ENCODE measurements around the gene TMEM183A.

The TMEM183A gene

DNA sequence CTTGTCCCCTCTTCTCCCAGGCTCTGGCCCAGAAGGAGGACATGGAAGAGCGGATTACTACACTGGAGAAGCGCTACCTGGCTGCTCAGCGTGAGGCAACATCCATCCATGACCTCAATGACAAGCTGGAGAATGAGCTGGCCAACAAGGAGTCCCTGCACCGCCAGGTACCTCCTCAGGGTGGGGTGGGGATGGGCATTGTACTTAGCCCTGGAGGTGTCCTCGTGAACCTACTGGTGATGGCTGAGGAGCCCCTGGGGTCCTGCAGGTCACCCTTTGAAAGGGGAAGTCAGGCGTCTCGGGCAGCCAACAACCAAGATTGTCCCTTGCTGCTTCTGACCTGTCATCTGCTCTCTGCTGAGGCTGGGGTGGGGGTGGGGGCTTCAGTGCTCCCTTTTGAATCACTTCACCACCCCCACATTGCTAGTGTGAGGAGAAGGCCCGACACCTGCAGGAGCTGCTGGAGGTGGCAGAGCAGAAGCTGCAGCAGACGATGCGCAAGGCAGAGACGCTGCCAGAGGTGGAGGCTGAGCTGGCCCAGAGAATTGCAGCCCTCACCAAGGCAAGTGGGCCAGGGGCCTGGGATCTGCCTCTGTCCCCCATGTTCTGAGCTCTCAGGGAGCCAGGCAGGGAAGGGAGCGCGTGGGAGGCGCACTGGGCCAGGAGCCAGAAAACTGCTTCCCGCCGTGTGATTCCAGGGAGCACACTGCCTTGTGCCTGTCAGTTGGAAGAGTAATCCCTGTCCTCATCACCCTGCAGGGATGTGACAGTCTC is 38.8 kb downstream of the TMEM183A start:
- DNase-seq (ENCODE audit: low spot score): no peak

DNA sequence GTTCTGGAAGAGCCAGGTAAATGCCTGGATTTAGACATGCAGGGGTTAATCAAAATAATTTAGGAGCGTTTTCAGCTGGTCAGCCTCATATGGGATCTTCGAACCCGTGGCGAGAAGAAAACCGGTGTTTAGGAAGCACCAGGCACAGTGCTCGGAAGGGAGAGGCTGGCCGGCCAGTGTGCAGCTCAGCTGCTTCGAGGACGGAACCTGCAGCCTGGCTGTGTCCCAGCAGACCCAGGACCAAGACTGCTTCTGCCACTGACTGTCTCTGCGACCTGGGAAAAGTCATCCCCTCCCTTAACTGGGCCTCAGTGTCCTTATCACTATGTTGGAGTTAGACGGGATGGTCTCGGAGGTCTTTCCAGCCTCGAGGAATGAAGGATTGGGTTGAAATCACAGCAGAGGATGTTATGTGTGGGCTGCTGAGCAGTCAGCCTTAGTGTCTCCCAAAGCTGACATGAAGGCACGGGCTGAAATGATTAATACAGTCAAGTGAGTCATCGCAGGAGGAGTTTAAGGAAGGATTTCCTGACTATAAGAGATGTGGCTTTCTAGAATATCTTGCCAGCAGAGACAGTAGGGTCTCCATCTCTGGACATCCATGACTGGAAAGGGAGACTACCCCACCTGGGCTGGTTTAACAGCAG is 39.9 kb downstream of the TMEM183A start:
- DNase-seq (ENCODE audit: low spot score): no peak

DNA sequence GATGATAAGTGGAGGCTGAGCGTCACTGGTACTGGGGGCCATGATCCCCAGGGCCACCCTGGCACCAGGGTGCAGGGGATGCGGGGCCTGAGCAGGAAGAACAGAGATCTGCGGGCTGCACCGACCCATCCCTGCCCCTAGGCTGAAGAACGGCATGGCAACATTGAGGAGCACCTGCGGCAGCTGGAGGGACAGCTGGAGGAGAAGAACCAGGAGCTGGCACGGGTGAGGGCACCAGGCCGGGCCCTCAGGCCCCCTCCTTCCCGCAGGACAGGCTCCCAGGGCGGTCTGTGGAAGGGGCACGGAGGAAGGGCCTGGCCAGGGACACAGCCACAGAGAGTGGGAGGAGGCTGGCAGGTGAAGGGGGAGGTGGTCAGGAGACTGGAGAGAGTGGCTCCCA is 40.9 kb downstream of the TMEM183A start:
- no peak for DNase-seq (ENCODE audit: low spot score)

DNA sequence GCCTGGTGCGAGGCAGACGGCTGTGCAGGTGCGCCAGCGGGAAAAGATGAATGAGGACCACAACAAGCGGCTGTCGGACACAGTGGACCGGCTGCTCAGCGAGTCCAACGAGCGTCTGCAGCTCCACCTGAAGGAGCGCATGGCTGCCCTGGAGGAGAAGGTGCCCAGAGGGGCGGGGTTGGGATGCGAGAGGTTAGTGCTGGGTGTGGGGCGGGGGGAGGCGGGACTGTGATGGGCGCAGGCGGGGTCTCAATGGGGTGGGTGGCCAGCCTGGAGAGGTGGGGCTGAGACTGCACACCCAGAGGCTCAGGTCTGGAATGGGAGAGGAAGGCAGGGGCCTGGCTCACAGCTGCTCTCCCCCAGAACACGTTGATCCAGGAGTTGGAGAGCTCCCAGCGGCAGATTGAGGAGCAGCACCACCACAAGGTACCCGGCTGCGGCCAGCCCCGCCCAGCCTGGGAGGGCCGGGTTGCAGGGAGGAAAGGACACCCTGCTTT is 41.4 kb downstream of the TMEM183A start:
- no peak for DNase-seq (ENCODE audit: low spot score)

DNA sequence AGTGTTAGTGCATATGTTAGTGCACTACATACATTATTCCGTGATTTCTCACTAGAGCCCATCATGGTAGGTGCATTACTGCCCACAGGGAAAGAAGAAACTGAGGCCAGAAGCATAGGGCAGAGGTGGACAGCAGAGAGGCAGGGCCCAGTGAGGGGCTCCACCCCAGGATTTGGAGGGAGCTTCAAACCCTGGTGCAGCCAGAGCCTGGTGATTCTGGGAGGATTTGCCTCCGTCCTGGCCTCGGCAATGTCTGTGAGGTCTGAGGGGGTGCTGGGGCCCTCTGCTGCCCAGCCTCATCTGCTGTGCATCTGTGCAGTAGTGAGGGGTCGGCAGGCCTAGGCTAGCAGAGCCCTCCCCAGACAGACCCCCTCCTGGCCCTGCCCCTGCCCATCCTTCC is 41.9 kb downstream of the TMEM183A start:
- DNase-seq (ENCODE audit: low spot score): no peak

DNA sequence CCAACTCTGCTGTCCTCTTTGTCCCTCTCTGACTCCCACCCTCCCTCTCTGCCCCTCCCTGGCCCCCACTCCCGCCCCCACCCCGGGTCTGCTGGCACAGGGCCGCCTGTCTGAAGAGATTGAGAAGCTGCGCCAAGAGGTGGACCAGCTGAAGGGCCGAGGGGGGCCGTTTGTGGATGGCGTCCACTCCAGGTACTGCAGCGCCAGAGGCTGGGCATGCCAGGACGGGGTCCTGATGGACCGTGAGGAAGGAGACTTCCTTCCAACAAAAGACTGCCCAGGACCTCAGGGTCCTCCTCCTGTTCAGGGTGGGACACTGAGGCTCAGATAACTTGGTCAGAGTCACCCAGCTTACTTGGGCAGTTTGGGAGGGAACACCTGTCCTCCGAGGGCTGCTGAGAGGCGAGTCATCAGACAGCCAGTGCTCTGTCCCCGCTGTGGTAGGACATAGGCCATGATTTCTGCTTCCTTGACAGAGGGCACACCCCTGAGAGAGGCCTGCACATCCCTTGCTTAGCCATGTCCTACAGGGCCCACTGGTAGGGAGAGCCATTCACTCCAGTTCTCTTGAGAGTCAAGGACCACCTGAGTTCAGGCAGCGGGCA is 42.5 kb downstream of the TMEM183A start:
- DNase-seq (ENCODE audit: low spot score): no peak

DNA sequence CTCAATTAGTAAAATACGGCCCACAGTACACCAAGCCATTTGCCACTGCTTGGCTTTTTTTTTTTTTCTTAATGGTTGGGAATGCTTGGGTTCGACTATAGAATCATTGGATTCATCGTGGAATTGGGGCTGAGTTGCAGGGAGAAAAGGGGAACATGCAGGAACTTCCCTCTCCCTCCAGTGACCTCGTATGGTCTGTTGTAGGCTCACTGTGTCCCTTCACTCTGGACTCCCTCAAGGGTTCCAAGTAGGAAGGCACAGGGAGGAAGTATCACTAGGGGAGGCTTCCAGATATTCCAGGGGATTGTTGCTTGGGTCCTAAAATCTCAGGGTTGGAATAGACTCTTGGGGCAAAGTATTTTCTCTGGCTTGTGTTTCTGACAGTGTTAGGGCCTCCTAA is 43.7 kb downstream of the TMEM183A start:
- no peak for DNase-seq (ENCODE audit: low spot score)

DNA sequence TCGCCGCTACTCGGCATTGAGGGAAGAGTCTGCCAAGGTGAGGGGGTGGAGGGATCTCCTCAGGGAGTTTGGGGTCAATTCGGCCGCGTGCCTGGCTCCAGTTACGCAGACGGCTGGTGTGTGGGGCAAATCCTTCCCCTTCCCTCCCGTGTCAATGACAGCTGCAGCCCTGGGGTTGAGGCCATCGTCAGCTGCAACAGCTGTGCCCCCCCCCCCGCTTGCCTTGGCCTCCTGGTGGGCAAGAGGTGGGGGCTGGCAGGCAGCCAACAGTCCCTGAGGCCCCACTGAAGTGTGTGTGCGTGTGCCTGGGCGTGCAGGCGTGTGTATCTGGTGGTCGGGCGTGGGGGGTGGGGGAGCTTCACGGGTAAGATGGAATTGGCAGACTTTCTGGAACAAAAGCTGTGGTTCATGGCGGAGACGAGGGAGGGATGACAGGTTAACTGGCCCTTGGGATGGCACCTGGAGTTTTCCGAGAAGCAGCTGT is 44.7 kb downstream of the TMEM183A start:
- no peak for DNase-seq (ENCODE audit: low spot score)

DNA sequence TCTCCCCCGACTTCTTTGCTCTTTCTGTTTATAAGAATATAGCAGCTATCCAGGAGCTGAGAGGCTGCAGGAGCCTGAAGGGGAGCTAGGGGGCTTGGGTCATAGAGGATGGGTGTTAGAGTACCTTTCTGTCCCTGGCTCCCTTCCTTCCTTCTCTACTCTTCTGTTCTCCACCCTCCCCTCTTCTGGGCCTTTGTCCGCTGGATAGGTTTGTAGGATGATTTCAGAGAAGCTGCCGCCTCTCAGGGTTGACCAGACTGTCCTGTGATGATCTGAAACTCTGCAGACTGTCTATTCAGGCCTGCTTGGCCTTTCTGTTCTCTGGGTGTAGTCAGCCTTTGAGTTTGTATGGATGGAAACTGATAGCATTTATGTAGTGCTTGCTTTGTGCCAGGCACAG is 45.4 kb downstream of the TMEM183A start:
- no peak for DNase-seq (ENCODE audit: low spot score)

DNA sequence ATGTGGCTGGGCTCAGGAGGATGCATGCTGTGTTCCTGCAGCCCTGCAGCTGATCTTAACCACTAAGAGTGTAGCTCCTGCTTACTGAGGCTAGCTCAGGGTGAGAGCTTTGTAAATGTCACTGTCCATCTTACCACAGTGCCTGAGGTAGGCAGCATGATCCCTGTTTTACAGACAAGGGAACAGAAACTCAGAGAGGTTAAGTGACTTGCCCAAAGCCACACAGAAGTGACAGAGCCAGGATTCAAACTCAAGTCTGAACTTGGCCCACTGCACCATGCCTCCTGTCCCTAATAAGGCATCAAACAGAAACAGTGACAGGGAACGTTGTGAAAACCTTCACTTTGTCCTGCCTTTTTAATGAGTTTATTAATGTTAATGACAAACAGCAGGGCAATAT is 47.0 kb downstream of the TMEM183A start:
- DNase-seq (ENCODE audit: low spot score): no peak

DNA sequence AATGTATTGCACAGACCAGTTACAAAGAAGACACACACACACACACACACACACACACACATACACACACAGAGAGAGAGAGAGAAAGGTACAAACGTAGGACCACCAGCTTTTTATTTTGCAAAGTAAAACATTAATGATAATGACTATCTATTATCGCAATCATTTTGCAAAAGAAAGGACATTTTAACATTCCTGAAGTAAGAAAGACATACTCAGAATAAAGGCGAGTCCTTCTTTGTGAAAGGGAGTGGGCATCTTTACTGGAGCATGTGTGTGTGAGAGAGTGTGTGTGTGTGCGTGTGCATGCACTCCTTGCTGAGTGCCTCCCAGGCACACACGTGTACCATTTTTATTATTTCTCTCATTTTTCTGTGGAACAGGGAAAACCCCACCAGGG is 47.5 kb downstream of the TMEM183A start:
- DNase-seq (ENCODE audit: low spot score): no peak

DNA sequence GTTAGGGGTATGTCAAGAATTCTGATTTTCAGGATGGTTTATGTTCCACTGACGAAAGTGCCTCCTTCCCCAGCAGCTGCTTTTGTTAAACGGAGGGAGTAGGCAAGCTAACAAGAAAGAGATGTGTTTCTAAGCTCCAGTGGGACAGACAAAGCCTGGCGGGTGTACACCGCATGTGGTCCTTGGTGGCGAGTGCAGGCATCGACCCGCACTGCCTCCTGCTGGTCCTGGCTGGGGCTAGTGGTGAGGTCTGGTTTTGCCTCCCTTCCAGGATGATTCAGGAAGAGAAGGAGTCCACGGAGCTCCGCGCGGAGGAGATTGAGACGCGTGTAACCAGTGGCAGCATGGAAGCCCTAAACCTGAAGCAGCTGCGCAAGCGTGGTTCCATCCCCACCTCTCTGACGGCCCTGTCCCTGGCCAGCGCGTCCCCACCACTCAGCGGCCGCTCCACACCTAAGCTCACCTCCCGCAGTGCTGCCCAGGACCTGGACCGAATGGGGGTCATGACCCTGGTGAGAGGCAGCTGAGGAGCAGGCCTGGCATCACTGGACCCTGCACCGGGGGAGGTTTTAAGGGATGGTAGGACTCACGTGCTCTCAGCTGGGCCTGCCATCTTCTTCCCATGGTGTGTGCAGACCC is 48.1 kb downstream of the TMEM183A start:
- DNase-seq (ENCODE audit: low spot score): no peak

DNA sequence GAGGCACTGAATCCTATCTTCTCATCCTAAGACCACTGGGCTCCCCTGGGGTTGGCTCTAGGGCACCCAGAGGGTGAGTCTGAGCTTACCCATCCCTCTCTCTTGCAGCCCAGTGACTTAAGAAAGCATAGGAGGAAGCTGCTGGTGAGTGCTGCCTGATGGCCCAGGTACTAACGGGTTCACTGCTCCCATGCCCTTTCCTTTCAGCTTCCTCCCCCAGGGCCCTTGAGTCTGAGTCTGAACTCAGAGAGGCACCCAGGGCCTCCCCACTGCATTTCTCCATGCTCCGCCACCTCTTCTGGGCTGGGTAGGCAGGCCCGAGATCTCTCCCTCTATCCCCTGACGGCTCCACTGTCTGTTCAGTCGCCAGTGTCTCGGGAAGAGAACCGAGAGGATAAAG is 48.8 kb downstream of the TMEM183A start:
- no peak for DNase-seq (ENCODE audit: low spot score)

DNA sequence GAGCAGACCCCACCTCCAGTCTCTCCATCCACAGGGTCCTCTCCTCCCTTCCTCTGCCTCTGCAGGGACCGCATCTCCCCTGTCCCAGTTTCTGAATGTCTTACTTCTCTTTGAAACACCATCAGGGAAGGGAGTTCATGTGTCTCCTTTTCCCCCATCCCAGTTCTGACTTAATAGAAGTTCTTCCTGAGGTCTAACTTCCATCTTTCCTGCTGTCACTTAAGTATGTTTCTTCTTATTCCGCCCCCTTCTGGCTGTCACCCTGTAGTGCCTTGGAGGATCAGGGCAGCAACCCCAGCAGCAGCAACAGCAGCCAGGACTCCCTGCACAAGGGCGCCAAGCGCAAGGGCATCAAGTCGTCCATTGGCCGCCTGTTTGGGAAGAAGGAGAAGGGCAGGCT is 49.3 kb downstream of the TMEM183A start:
- no peak for DNase-seq (ENCODE audit: low spot score)

DNA sequence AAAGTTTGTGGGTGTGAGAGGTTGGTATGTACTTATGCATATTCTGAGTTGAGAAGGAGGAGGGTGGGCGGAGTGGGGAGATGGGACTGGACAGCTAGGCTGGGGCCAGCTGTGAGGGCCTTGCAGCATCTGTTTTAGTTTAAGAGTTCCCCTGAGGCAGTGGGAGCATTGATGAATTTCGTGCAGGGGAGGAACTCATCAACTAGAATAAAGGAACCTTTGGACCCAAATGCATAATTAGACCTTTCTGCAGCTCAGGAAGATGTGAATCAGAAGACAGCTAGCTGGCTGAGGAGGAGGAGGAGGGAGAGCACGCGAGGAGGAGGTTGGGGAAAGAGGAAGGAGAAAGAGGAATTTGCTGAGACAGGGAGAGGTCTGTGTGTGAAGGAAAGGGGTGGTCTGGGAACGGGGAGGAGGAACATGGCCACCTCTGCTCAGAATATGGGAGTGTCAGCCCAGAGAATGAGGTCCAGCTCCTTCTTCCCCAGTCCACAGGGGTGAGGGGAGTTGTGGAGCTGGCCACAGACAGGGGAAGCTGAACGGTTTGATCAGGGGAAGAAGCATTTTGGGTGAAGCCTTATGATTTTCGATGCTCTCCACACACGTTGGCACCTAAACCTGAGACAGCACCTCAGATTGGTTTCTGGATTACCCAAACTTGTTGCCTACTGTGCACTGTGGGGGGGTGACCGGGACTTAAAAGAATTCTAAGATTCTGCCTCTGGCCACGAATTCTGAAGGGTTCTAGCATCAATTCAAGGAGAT is 50.9 kb downstream of the TMEM183A start:
- no peak for DNase-seq (ENCODE audit: low spot score)

DNA sequence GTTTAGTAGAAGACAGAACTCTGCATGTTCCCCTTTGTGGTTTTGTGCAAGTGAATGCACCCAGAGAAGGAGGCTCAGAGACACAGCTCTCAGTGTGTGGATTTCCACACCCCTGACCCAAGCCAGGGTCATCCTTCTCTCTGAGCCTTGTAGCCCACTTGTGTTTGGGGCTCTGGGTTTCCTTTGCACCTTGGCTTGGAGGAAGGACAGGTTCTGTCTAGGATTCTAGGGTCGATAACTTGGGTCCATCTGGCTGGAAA is 51.4 kb downstream of the TMEM183A start:
- DNase-seq (ENCODE audit: low spot score): no peak

DNA sequence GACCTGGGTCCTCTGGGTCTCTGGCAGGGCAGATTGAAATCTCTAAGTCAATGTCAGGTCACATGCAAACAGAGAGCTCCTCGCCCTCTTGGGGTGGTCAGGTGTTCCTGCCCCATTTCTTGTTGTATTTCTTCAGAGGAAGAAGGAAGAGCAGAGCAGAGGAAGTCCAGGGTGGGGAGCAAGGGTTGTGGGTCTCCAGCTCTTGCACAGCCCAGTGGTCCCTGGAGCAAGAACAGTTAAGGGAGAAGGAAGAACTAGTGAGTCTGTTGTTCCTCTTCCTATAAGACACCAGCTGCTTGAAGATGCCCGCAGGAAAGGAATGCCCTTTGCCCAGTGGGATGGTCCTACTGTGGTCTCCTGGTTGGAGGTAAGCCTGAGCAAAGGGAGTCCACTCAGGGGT is 52.3 kb downstream of the TMEM183A start:
- no peak for DNase-seq (ENCODE audit: low spot score)

DNA sequence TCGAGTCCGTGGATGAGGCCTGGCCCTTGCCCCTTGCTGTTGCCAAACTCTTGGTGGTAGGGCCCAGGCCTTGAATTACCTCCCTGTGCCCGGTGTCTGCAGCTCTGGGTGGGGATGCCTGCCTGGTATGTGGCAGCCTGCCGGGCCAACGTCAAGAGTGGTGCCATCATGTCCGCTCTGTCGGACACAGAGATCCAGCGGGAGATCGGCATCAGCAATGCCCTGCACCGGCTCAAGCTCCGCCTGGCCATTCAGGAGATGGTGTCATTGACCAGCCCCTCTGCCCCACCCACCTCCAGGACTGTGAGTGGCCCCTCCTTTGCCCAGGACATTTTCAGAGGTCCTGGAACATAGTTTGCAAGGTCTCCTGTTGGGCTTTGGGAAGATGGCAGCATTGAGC is 52.9 kb downstream of the TMEM183A start:
- no peak for DNase-seq (ENCODE audit: low spot score)

DNA sequence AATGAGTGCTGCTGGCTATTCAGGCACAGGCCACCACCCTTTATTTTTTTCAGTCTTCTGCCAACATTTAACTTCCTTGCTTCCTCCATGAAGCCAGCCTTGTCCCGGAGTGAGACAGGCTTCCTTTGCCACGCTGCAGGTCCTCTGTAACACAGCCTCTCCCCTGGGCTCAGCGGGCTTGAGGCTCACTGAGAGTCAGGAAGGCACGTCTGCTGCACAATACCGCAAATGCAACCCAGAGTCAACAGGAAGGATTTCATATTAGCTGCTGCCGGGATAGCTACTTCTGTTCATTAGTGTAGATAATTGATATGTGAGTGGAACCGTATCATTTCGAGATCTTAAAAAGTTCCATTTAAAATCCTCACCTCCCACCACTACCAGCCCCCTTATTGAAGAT is 56.1 kb downstream of the TMEM183A start:
- no peak for DNase-seq (ENCODE audit: low spot score)

DNA sequence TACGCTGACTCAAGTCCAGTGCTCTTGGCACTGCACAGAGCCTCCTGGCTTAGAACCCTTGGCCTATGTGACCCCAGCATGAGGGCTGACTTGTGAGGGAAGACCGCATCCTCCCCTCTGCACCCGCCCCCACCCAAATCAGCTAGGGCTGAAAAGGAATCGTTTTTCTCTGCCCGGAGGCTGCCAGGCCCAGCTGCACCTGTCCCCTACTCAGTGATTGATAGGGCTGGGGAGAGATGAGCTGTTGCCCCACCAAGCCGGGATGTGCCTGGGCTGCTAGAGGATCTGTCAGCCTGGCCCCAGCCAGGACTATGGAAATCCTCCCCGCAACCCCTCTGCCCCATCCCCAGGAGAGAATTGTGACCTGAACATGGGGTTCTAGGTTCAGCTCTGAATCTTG is 58.0 kb downstream of the TMEM183A start:
- no peak for DNase-seq (ENCODE audit: low spot score)

DNA sequence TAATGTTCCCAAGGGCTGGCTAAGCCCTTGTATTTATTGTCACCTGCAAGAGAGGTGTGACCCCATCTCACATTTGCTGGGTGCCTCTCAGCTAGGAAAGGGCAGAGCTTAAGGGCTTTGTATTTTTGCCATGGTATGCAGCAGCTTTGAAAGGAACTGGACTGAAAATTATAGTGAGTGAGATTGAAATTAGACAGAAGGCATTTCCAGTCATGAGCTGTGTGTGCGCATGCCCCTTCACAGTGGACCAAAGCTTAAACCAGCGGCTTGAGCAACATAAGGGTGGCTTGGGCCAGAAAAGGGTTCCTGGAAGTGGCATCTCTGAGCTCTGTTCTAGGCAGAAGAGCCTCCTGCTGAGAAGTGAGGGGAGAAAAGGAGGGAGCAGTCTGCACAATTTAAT is 58.8 kb downstream of the TMEM183A start:
- no peak for DNase-seq (ENCODE audit: low spot score)

DNA sequence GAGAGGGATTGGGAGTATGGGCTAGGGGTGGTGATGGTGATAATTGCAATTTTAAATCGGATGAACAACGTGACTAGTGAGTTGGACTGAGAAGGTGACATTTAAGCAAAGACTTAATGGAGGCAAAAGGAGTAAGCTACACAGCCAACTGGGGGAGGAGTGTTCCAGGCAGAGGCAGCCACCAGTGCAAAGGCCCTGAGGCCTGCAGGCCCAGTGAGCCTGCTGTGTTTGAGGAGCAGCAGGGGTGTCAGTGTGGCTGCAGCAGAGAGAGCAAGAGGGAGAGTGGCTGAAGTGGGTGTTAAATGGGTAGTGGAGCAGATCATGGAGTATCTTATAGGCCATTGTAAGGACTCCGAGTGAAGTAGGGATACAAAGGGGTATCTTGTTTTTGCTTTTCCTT is 59.8 kb downstream of the TMEM183A start:
- no peak for DNase-seq (ENCODE audit: low spot score)

Data from LoVo (cell line).